GM19452 (cell line): ENCODE measurements around the gene EBF3.

Source experiments
- ATAC-seq: cut with Tn5 transposase; IDR thresholded peaks from one replicate; pipeline ENCODE4 v1.9.1; 2021; ENCODE audit not compliant: unreplicated experiment

EBF3 gene

GRCh38 chr10:129894698-129895097, 69.4 kb downstream of the EBF3 start:
- no peak for ATAC-seq

GRCh38 chr10:129893104-129894089, 70.7 kb downstream of the EBF3 start:
- ATAC-seq: no peak

GRCh38 chr10:129892548-129893052, 71.5 kb downstream of the EBF3 start:
- ATAC-seq: no peak

GRCh38 chr10:129891806-129892205, 72.3 kb downstream of the EBF3 start:
- no peak for ATAC-seq

DNA sequence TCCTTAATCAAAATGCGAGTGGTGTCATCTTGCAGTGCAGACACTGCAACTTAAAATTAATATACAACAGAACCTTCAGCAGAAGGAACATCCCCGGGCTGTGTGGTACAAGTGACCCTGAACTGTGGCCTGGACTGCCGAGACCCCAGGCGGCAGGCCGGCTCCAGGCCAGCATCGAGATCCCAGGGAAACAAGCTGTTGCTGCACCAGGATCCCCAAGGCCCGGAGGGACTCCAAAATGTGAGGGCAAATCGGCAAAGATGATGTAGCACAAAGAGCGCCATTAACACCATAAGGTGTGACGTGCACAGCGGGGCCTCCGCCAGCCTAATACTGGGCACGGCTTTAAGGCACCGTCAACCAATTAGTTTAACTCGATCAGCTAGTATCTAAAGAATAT, 73.9 kb downstream of the EBF3 start:
- no peak for ATAC-seq

DNA sequence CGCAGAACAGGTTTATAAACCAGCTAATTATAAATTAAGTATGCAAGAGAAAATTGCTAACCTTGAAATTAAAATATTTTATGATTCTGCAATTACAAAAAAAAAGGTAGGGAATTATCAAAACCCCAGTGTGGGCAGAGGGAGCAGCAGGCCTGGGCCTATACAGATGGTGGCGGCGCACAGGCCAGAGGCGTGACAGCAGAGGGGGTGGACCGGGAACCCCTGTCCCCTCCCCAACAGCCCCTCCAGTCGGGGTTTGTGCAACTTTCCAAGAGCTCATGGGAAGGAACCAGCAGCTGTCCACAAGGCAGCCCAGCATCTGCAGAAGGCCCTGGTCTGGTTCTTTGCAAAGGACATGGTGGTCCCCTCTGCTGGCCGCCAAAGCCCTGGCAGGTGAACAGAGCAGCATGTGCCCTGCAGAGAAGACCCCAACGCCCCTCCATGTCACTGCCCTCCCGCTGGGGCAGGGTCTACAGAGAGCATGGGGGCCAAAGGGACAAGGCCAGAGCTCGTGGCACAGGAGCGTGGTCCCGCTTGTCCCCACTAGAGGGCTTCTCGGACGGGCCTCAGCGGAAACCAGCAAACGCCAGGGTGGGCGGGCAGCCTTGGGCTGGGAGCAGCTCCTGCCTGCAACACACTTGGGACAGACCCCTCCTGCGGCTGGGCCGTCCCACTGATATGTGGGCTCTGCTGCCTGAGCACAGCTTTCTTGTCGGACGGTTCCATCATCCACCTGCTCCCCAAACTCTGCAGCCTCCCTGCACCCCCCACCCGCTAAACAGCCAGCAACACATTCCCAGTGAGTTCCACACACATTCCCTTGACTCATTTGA, 75.1 kb downstream of the EBF3 start:
- peak; percentile 69 for ATAC-seq

DNA sequence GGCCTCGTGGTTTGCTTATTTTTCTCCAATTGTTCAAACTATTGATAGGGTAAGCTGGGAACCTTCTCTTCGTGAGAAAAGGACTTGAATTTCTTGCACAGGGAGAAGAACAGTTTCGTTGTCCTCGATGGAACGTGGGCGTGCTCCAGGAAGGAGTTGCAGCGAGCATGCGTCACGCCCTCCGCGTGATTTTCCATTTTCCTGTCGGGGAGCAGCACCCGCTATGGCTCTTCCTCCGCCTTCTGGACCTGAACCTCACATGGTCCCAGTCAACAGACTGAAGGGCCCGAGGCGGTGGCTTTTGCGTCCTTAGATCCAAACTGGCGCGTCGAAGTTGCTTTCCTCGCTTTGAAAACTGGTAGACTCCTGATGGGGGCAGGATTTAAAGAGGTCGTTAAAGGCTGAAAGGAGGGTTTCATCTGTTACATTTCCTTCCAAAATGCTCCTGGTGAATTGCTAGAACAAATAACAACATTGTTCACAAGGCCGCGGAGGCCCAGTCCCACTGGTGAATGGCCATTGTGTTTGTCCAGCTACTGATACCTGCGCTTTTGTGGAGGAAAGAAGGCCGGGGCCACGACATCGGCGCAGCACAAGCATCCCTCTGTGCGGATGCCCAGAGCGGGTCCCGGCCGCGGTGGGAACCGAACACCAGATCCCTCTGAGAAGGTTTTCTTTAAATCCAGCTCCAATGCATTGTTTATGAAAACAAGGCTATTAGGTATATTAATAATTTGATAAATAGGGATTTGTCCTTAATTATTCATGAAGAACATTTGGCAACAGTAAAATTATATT, 75.9 kb downstream of the EBF3 start:
- no peak for ATAC-seq

- no peak for ATAC-seq
Measured at GRCh38 chr10:129887381-129887905, 76.6 kb downstream of the EBF3 start.

DNA sequence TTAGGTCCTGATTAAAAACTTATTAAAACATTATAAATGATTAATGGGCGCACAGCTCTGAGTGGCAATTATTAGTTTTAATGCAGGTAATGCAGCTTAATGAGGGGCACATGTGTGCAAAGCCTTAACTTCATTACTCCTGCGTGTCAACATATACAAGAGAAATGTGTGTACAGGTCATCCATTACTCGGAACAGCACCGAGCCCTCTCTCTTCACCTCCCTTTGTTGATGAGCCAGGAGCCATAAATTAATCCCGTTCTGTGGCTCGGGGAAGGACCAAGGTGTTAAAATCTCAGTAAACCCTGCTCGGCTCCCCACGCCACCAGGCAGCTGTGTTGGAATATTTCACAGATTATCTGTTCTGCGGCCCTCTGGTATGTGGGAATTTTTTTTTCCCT, 77.8 kb downstream of the EBF3 start:
- ATAC-seq: no peak

DNA sequence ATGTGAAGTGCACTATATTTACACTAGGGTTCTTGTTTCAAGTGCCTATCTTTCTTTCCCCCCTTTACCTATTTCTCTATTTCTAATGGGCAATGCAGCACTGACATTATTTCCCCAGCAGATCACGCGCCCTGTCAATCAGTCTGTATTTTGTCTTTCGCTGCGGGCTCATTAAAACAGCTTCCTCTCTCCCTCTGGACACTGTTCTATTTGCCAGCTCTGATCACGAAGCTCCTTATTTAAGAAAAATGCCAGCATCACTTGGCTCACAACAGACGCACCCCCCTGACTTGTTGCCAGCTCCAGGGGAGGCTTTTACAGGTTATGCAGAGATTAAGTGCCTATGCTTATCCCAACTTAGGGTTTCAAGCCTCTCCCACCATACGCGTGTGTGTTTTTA, 78.5 kb downstream of the EBF3 start:
- ATAC-seq: no peak

- no peak for ATAC-seq
Measured at GRCh38 chr10:129884398-129885078, 79.5 kb downstream of the EBF3 start.

DNA sequence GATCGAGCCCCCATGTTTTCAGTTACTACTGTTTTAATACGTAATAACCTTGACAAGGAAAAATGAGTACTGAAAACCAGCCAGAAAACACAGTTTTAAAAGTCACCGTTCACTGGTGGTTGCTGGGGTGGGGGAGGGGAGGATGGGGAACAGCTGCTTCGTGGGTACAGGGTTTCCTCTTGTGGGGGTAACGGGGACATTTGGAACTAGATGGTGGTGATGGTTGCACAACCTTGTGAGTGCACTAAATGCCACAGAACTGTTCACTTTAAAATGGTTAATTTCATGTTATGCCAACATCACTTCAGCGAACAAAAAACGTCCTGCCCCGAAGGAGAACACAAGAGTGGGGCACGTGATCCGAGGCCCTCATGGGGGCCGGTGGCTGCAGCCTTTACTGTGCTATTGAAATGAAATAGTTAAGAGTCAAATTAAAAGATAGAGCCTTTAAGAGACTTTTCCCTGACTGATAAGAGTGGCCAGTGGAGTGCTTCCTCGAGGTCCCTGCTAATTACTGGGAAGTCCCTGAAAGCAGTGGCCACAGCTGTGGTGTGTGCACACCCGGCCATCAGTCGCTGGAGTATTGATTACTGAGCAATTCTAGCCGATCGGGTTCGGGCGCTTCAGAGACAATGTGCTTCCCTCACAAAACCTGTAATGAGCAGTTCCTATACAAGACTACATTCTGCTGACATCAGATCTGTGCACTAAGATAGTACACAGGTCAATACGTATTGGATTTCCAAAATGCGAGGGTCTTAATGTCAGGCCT, 80.3 kb downstream of the EBF3 start:
- no peak for ATAC-seq

- ATAC-seq: no peak
Measured at GRCh38 chr10:129883029-129883428, 81.0 kb downstream of the EBF3 start.

GRCh38 chr10:129882291-129883010, 81.6 kb downstream of the EBF3 start:
- no peak for ATAC-seq

GRCh38 chr10:129881641-129882040, 82.4 kb downstream of the EBF3 start:
- ATAC-seq: no peak

DNA sequence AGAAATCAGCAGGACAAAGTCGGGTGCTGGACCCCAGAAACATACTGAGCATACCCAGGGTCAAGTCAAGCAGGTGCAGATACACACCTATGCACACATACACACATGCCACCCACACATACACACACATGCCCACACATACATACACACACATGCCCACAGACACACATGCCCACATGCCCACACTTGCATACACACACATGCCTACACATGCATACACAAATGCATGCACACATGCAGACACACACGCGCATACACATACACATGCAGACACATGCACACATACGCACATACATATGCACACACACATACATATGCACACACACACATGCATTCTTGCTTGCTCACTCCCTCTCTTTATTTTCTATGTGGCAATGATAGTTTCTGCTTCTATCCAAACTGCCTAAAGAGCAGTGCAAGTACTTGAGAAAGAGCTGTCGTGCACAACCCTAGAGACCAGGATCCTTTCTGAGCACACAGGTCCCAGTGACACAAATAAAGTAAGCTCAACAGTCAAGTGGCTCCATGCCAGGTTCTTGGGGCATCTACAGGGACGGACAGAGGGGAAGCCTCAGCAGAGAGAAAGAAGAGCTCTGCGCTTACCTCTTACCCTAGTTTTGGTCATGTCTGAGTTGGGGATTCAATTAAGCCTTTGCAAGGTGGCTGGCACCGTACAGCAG, 83.7 kb downstream of the EBF3 start:
- ATAC-seq: no peak

DNA sequence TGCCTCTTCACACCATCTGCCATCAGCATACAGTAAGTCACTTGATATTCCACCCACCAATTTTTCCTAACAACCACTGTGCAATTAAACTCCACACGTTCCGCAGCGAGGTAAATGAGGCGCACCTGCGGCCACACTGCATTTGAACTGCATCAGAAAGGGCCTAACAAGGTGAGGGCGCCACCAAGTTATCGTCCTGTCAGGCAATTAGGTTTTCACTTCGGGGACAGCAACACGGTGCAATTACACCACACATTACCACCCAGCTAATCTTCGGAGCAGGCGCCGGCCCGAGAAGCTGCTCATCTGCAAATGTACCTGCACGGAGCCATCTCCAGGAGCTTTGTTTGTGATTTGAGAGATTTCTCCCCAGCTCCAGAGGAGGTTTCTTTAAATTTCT, 84.4 kb downstream of the EBF3 start:
- no peak for ATAC-seq

- ATAC-seq: no peak
Measured at GRCh38 chr10:129878835-129879234, 85.2 kb downstream of the EBF3 start.
